Right renal pelvis (tissue), 4 donors: Measurements from ENCODE around the gene SLC49A3. TPM values are rescaled to one million over a fixed set of nuclear protein-coding genes. Genes with fewer than 3 reads are reported as not detected.

Source experiments
- DNase-seq, 4 donors: peaks; one replicate each; pipeline ENCODE4 v3.0.0-alpha.2; 2013; ENCODE audit warnings: low read depth in 4 of 4, low spot score in 3 of 4, missing footprints in 1 of 4
- polyA plus RNA-seq, 4 donors: library from polyadenylated mRNA; unstranded; fragments of 120-200 nt; gene quantifications; one replicate each; pipeline ENCODE4 v1.2.1, GENCODE V29; 2013; ENCODE audit not compliant: insufficient read length in 4 of 4

SLC49A3 gene
- polyA plus RNA-seq, 4 donors = 3.5 to 6.6 (median 4.2) TPM

GRCh38 chr4:682490-683172 is 6.3 kb downstream of the SLC49A3 start:
- DNase-seq = no peak

GRCh38 chr4:681736-682451 is 7.1 kb downstream of the SLC49A3 start:
- DNase-seq = no peak

- DNase-seq = no peak
Measured at GRCh38 chr4:680928-681645, 7.9 kb downstream of the SLC49A3 start.

GRCh38 chr4:680551-680927 is 8.4 kb downstream of the SLC49A3 start:
- DNase-seq = no peak

GRCh38 chr4:680091-680490 is 8.9 kb downstream of the SLC49A3 start:
- DNase-seq = no peak

- no peak for DNase-seq
Measured at GRCh38 chr4:679629-680028, 9.3 kb downstream of the SLC49A3 start.

- no peak for DNase-seq
Measured at GRCh38 chr4:679104-679481, 9.9 kb downstream of the SLC49A3 start.

- DNase-seq = no peak
Measured at GRCh38 chr4:678331-679103, 10.4 kb downstream of the SLC49A3 start.

GRCh38 chr4:677431-678293 is 11.3 kb downstream of the SLC49A3 start:
- DNase-seq = no peak

GRCh38 chr4:676871-677235 is 12.1 kb downstream of the SLC49A3 start:
- no peak for DNase-seq

GRCh38 chr4:675980-676870 is 12.7 kb downstream of the SLC49A3 start:
- DNase-seq = no peak

- DNase-seq = no peak
Measured at GRCh38 chr4:675036-675882, 13.7 kb downstream of the SLC49A3 start.

- DNase-seq = peak; percentile 91 to 100 (median 93)
Measured at GRCh38 chr4:674172-675035, 14.5 kb downstream of the SLC49A3 start, which contains the start of the genes ATP5ME and MYL5. Gene ATP5ME (minus strand): TSS chr4:674276. CDS start chr4:674247, 29 bp downstream. Gene MYL5 (plus strand): TSS chr4:674542. CDS start chr4:678027, 3,485 bp downstream.

- no peak for DNase-seq
Measured at GRCh38 chr4:673349-674091, 15.4 kb downstream of the SLC49A3 start.

GRCh38 chr4:671769-672168 is 17.2 kb downstream of the SLC49A3 start:
- DNase-seq = no peak
